GM12891 (cell line): ENCODE results near the gene DPH1.

ENCODE experiments used
- DNase-seq: peaks from one replicate; pipeline ENCODE4 v3.0.0; 2011; ENCODE audit warnings: low spot score; ENCODE audit not compliant: insufficient read length
- FAIRE-seq: peaks from 2 replicates; lab custom pipeline; 2011; peaks lifted over from hg19 to GRCh38; lab: Jason Lieb, UNC
- PAX5 ChIP-seq: IDR thresholded peaks from 2 replicates; pipeline ENCODE4 v1.6.1; 2011; ENCODE audit warnings: low read length, moderate library complexity, mild to moderate bottlenecking; ENCODE audit not compliant: insufficient read depth, severe bottlenecking
- POLR2A ChIP-seq: IDR thresholded peaks from 2 replicates; pipeline ENCODE4 v1.6.1; 2011; ENCODE audit warnings: low read depth, low read length, control low read depth
- POLR2AphosphoS5 ChIP-seq: IDR thresholded peaks from 2 replicates; pipeline ENCODE4 v1.6.1; 2011; ENCODE audit warnings: low read depth, low read length, control low read depth
- POU2F2 ChIP-seq: IDR thresholded peaks from 2 replicates; pipeline ENCODE4 v1.6.1; 2011; ENCODE audit warnings: low read depth, mild to moderate bottlenecking, control low read depth, low read length, moderate library complexity
- SPI1 ChIP-seq: IDR thresholded peaks from 2 replicates; pipeline ENCODE4 v1.6.1; 2011; ENCODE audit warnings: low read depth, low read length, control low read depth
- TAF1 ChIP-seq: IDR thresholded peaks from 2 replicates; pipeline ENCODE4 v1.6.1; 2011; ENCODE audit warnings: low read depth, low read length, control low read depth

DPH1 gene

GRCh38 chr17:2047590-2047989, 17.6 kb downstream of the DPH1 start:
- FAIRE-seq (no peak), DNase-seq (no peak)
- TF ChIP-seq POLR2AphosphoS5 (no peak), SPI1 (no peak), TAF1 (no peak), PAX5 (no peak), POU2F2 (no peak), POLR2A (no peak)

- DNase-seq (no peak), FAIRE-seq (peak; percentile 9)
- TF ChIP-seq POU2F2: no peak
- no peak for TF ChIP-seq POLR2AphosphoS5
- no peak for TF ChIP-seq TAF1
- no peak for TF ChIP-seq PAX5
- TF ChIP-seq POLR2A: no peak
- TF ChIP-seq SPI1: no peak
Observed at GRCh38 chr17:2048805-2049204, 18.9 kb downstream of the DPH1 start.

GRCh38 chr17:2049333-2050299, 19.7 kb downstream of the DPH1 start:
- DNase-seq: peak; percentile 83
- FAIRE-seq: peak; percentile 95

GRCh38 chr17:2050300-2051060, 20.5 kb downstream of the DPH1 start:
- no peak for TF ChIP-seq POU2F2
- DNase-seq (no peak), FAIRE-seq (no peak)

More at GRCh38 chr17:2049333-2050299, 19.7 kb downstream of the DPH1 start:
- TF ChIP-seq TAF1: no peak
- TF ChIP-seq POLR2A: no peak
- TF ChIP-seq SPI1: no peak
- no peak for TF ChIP-seq PAX5
- no peak for TF ChIP-seq POU2F2
- TF ChIP-seq POLR2AphosphoS5: no peak

GRCh38 chr17:2051061-2051932, 21.3 kb downstream of the DPH1 start:
- no peak for DNase-seq
- no peak for TF ChIP-seq POLR2A
- FAIRE-seq: no peak

- DNase-seq (no peak), FAIRE-seq (no peak)
- TF ChIP-seq SPI1 (no peak), TAF1 (no peak), POU2F2 (no peak), PAX5 (no peak), POLR2A (no peak)
Observed at GRCh38 chr17:2051933-2052559, 22.1 kb downstream of the DPH1 start.

GRCh38 chr17:2053380-2054261, 23.7 kb downstream of the DPH1 start:
- TF ChIP-seq POLR2A (no peak), TAF1 (peak; percentile 33; the same call in 1 of the 2 replicates)
- DNase-seq (no peak), FAIRE-seq (peak; percentile 85)

- no peak for FAIRE-seq
Observed at GRCh38 chr17:2054262-2054511, 24.2 kb downstream of the DPH1 start.

More at GRCh38 chr17:2054262-2054511, 24.2 kb downstream of the DPH1 start:
- DNase-seq: no peak
- TF ChIP-seq POU2F2: no peak
- no peak for TF ChIP-seq TAF1
- TF ChIP-seq PAX5: no peak
- TF ChIP-seq POLR2AphosphoS5: no peak
- TF ChIP-seq SPI1: no peak
- TF ChIP-seq POLR2A: 0 out of 2 replicates have a peak, but pooled peaks have one; percentile 3
